ENCODE results near the gene MID1.
A peak's percentile ranks its signal among the peaks of the same experiment; 100 is the strongest.
"Not testable (repeated sequence)": the region's sequence is repeated elsewhere in the genome, so short reads cannot be mapped to it uniquely, and the experiment has no call there.

The MID1 gene

GRCh38 chrX:10597871-10598270 is 22.5 kb downstream of the MID1 start:
- no peaks in the 10 kb centered on the region for H3K4me1 ChIP-seq (ENCODE audit: control insufficient read depth, insufficient read depth, low read depth, low read length)
- no peaks in the 10 kb centered on the region for H3K36me3 ChIP-seq (ENCODE audit: control insufficient read depth in 1 of 2, insufficient read depth in 2 of 2, low read depth in 1 of 2, low read length in 2 of 2)
- no peak overlapping the region for H2BK5ac ChIP-seq (ENCODE audit: low read depth, low read length, poor library complexity, severe bottlenecking)
- peaks cover 2% of the 10 kb centered on the region for H3K79me1 ChIP-seq (replicated peaks; ENCODE audit: low read length, poor library complexity, severe bottlenecking)
- no peak overlapping the region for H3K9ac ChIP-seq (ENCODE audit: low read length)
- no peak for DNase-seq
- H3K4ac ChIP-seq (ENCODE audit: low read depth in 1 of 2, low read length in 2 of 2), result no peak overlapping the region
- H3K27ac ChIP-seq (ENCODE audit: low read length, poor library complexity, severe bottlenecking), result no peak overlapping the region
- no peak overlapping the region for H3K23ac ChIP-seq (ENCODE audit: low read length in 2 of 2)
- no peak overlapping the region for H3K14ac ChIP-seq (ENCODE audit: low read length in 2 of 2)
- 92% methylated on average over 1 of the region's 1 CpG for WGBS
- H2AK5ac ChIP-seq (ENCODE audit: low read length, severe bottlenecking), result no peak overlapping the region
- H4K91ac ChIP-seq (ENCODE audit: low read length), result no peak overlapping the region
- H2AFZ ChIP-seq (ENCODE audit: low read depth, low read length), result no peak overlapping the region
- no peaks in the 10 kb centered on the region for H3K27me3 ChIP-seq (ENCODE audit: control insufficient read depth in 1 of 2, insufficient read depth in 1 of 2, low read length in 2 of 2)
- H2BK12ac ChIP-seq (ENCODE audit: low read length in 2 of 2), result no peak overlapping the region
- H4K8ac ChIP-seq (ENCODE audit: low read length), result no peak overlapping the region
- no peaks in the 10 kb centered on the region for H3K9me3 ChIP-seq (ENCODE audit: control insufficient read depth, low read length)
- H3K4me2 ChIP-seq (ENCODE audit: low read length, poor library complexity, severe bottlenecking), result no peak overlapping the region
- H2BK15ac ChIP-seq (ENCODE audit: low read depth, poor library complexity, severe bottlenecking), result no peak overlapping the region
- H2BK120ac ChIP-seq (ENCODE audit: low read depth, low read length), result no peak overlapping the region
- H3K4me3 ChIP-seq (ENCODE audit: insufficient read depth in 1 of 2, low read depth in 1 of 2, low read length in 2 of 2), result no peak overlapping the region
- H3K18ac ChIP-seq (ENCODE audit: low read depth in 1 of 2, low read length in 2 of 2), result no peak overlapping the region

GRCh38 chrX:10591363-10592335 is 28.7 kb downstream of the MID1 start:
- Histone ChIP-seq H2AFZ (ENCODE audit: low read depth, low read length) (no peak overlapping the region), H3K27ac (ENCODE audit: low read length, poor library complexity, severe bottlenecking) (no peak overlapping the region), H3K9me3 (ENCODE audit: control insufficient read depth, low read length) (no peaks in the 10 kb centered on the region), H3K4me3 (ENCODE audit: insufficient read depth in 1 of 2, low read depth in 1 of 2, low read length in 2 of 2) (no peak overlapping the region), H2BK120ac (ENCODE audit: low read depth, low read length) (no peak overlapping the region), H3K4me1 (ENCODE audit: control insufficient read depth, insufficient read depth, low read depth, low read length) (peaks cover 1% of the 10 kb centered on the region), H3K4ac (ENCODE audit: low read depth in 1 of 2, low read length in 2 of 2) (no peak overlapping the region), H3K79me1 (replicated peaks; ENCODE audit: low read length, poor library complexity, severe bottlenecking) (no peaks in the 10 kb centered on the region), H2BK15ac (ENCODE audit: low read depth, poor library complexity, severe bottlenecking) (no peak overlapping the region), H3K27me3 (ENCODE audit: control insufficient read depth in 1 of 2, insufficient read depth in 1 of 2, low read length in 2 of 2) (no peaks in the 10 kb centered on the region), H2BK5ac (ENCODE audit: low read depth, low read length, poor library complexity, severe bottlenecking) (no peak overlapping the region), H3K36me3 (ENCODE audit: control insufficient read depth in 1 of 2, insufficient read depth in 2 of 2, low read depth in 1 of 2, low read length in 2 of 2) (no peaks in the 10 kb centered on the region), H2AK5ac (ENCODE audit: low read length, severe bottlenecking) (no peak overlapping the region), H3K4me2 (ENCODE audit: low read length, poor library complexity, severe bottlenecking) (no peak overlapping the region), H3K23ac (ENCODE audit: low read length in 2 of 2) (no peak overlapping the region), H3K14ac (ENCODE audit: low read length in 2 of 2) (no peak overlapping the region), H4K91ac (ENCODE audit: low read length) (no peak overlapping the region), H2BK12ac (ENCODE audit: low read length in 2 of 2) (no peak overlapping the region), H3K9ac (ENCODE audit: low read length) (no peak overlapping the region), H3K18ac (ENCODE audit: low read depth in 1 of 2, low read length in 2 of 2) (no peak overlapping the region), H4K8ac (ENCODE audit: low read length) (no peak overlapping the region)
- DNase-seq, result no peak
- WGBS, result 72% methylated on average over 7 of the region's 11 CpGs

- not testable (repeated sequence) for H2AFZ ChIP-seq (ENCODE audit: low read depth, low read length); H4K91ac ChIP-seq (ENCODE audit: low read length)
Measured at GRCh38 chrX:10589787-10590186, 30.6 kb downstream of the MID1 start.

GRCh38 chrX:10589098-10589497 is 31.3 kb downstream of the MID1 start:
- peak overlapping the region in 1 of 2 experiments; percentile 34 for H3K18ac ChIP-seq (ENCODE audit: low read depth in 1 of 2, low read length in 2 of 2)
- WGBS, result 57% methylated on average over 6 of the region's 6 CpGs

More at GRCh38 chrX:10589787-10590186, 30.6 kb downstream of the MID1 start:
- H2BK120ac ChIP-seq (ENCODE audit: low read depth, low read length); H4K8ac ChIP-seq (ENCODE audit: low read length); H3K9me3 ChIP-seq (ENCODE audit: control insufficient read depth, low read length); H3K23ac ChIP-seq (ENCODE audit: low read length in 2 of 2); H3K4me1 ChIP-seq (ENCODE audit: control insufficient read depth, insufficient read depth, low read depth, low read length); H3K9ac ChIP-seq (ENCODE audit: low read length); H2BK15ac ChIP-seq (ENCODE audit: low read depth, poor library complexity, severe bottlenecking); H2BK12ac ChIP-seq (ENCODE audit: low read length in 2 of 2); H2BK5ac ChIP-seq (ENCODE audit: low read depth, low read length, poor library complexity, severe bottlenecking); H3K79me1 ChIP-seq (replicated peaks; ENCODE audit: low read length, poor library complexity, severe bottlenecking); H3K36me3 ChIP-seq (ENCODE audit: control insufficient read depth in 1 of 2, insufficient read depth in 2 of 2, low read depth in 1 of 2, low read length in 2 of 2); H3K27me3 ChIP-seq (ENCODE audit: control insufficient read depth in 1 of 2, insufficient read depth in 1 of 2, low read length in 2 of 2); H3K4ac ChIP-seq (ENCODE audit: low read depth in 1 of 2, low read length in 2 of 2); H3K27ac ChIP-seq (ENCODE audit: low read length, poor library complexity, severe bottlenecking); H3K4me3 ChIP-seq (ENCODE audit: insufficient read depth in 1 of 2, low read depth in 1 of 2, low read length in 2 of 2); H2AK5ac ChIP-seq (ENCODE audit: low read length, severe bottlenecking); H3K18ac ChIP-seq (ENCODE audit: low read depth in 1 of 2, low read length in 2 of 2); H3K4me2 ChIP-seq (ENCODE audit: low read length, poor library complexity, severe bottlenecking); H3K14ac ChIP-seq (ENCODE audit: low read length in 2 of 2): not testable (repeated sequence)
- DNase-seq, result peak; percentile 41
- 15% methylated on average over 5 of the region's 10 CpGs for WGBS

More at GRCh38 chrX:10589098-10589497, 31.3 kb downstream of the MID1 start:
- H3K4me2 ChIP-seq (ENCODE audit: low read length, poor library complexity, severe bottlenecking), result no peak overlapping the region
- H2BK120ac ChIP-seq (ENCODE audit: low read depth, low read length), result peak overlapping the region; percentile 34
- no peak overlapping the region for H2AFZ ChIP-seq (ENCODE audit: low read depth, low read length)
- peak overlapping the region; percentile 39 for H4K91ac ChIP-seq (ENCODE audit: low read length)
- H3K27me3 ChIP-seq (ENCODE audit: control insufficient read depth in 1 of 2, insufficient read depth in 1 of 2, low read length in 2 of 2), result no peaks in the 10 kb centered on the region
- H2BK5ac ChIP-seq (ENCODE audit: low read depth, low read length, poor library complexity, severe bottlenecking), result no peak overlapping the region
- H3K9ac ChIP-seq (ENCODE audit: low read length), result no peak overlapping the region
- no peak overlapping the region for H3K14ac ChIP-seq (ENCODE audit: low read length in 2 of 2)
- no peaks in the 10 kb centered on the region for H3K79me1 ChIP-seq (replicated peaks; ENCODE audit: low read length, poor library complexity, severe bottlenecking)
- H3K27ac ChIP-seq (ENCODE audit: low read length, poor library complexity, severe bottlenecking), result no peak overlapping the region
- H3K4ac ChIP-seq (ENCODE audit: low read depth in 1 of 2, low read length in 2 of 2), result peak overlapping the region in 1 of 2 experiments; percentile 26
- no peak overlapping the region for H3K23ac ChIP-seq (ENCODE audit: low read length in 2 of 2)
- H2BK15ac ChIP-seq (ENCODE audit: low read depth, poor library complexity, severe bottlenecking), result no peak overlapping the region
- no peaks in the 10 kb centered on the region for H3K36me3 ChIP-seq (ENCODE audit: control insufficient read depth in 1 of 2, insufficient read depth in 2 of 2, low read depth in 1 of 2, low read length in 2 of 2)
- H3K4me1 ChIP-seq (ENCODE audit: control insufficient read depth, insufficient read depth, low read depth, low read length), result peaks cover 1% of the 10 kb centered on the region
- DNase-seq, result peak; percentile 44
- no peak overlapping the region for H2AK5ac ChIP-seq (ENCODE audit: low read length, severe bottlenecking)
- H3K9me3 ChIP-seq (ENCODE audit: control insufficient read depth, low read length), result peaks cover 12% of the 10 kb centered on the region
- no peak overlapping the region for H3K4me3 ChIP-seq (ENCODE audit: insufficient read depth in 1 of 2, low read depth in 1 of 2, low read length in 2 of 2)
- no peak overlapping the region for H4K8ac ChIP-seq (ENCODE audit: low read length)
- no peak overlapping the region for H2BK12ac ChIP-seq (ENCODE audit: low read length in 2 of 2)

All from mesenchymal stem cell (in vitro differentiated cells and primary cell).